DMS53 treated with DMSO at 0.1 percent for 48 hours (cell line): ENCODE data around the gene FADD.

Experiments used
- DNase-seq: peaks from one replicate; lab custom pipeline; 2025; ENCODE audit not compliant: unreplicated experiment; lab: John Stamatoyannopoulos, UW

The FADD gene

GRCh38 chr11:70230840-70231710, 28.0 kb downstream of the FADD start:
- DNase-seq, result no peak

- no peak for DNase-seq
These were observed 29.9 kb downstream of the FADD start for GRCh38 chr11:70233034-70233433.

GRCh38 chr11:70233511-70233934, 30.4 kb downstream of the FADD start:
- no peak for DNase-seq

- DNase-seq, result no peak
These were observed 30.9 kb downstream of the FADD start for GRCh38 chr11:70233962-70234361.

GRCh38 chr11:70240337-70240736, 37.2 kb downstream of the FADD start:
- no peak for DNase-seq

GRCh38 chr11:70241709-70242108, 38.6 kb downstream of the FADD start:
- DNase-seq, result no peak

GRCh38 chr11:70242885-70243284, 39.8 kb downstream of the FADD start:
- no peak for DNase-seq

GRCh38 chr11:70243912-70244652, 41.0 kb downstream of the FADD start:
- no peak for DNase-seq

- no peak for DNase-seq
These were observed 41.6 kb downstream of the FADD start for GRCh38 chr11:70244698-70245097.

GRCh38 chr11:70246196-70246595, 43.1 kb downstream of the FADD start:
- DNase-seq, result no peak

- no peak for DNase-seq
These were observed 44.1 kb downstream of the FADD start for GRCh38 chr11:70247042-70247709.

GRCh38 chr11:70247710-70248072, 44.6 kb downstream of the FADD start:
- DNase-seq, result no peak

- no peak for DNase-seq
These were observed 48.0 kb downstream of the FADD start for GRCh38 chr11:70250876-70251658.

GRCh38 chr11:70251659-70252321, 48.7 kb downstream of the FADD start:
- DNase-seq, result no peak

- DNase-seq, result no peak
These were observed 49.7 kb downstream of the FADD start for GRCh38 chr11:70252844-70253243.

- no peak for DNase-seq
These were observed 52.5 kb downstream of the FADD start for GRCh38 chr11:70255477-70256116.
